GM18508 (cell line): ENCODE data around the gene PPOX.

Source experiments
- ATAC-seq: cut with Tn5 transposase; IDR thresholded peaks from one replicate; pipeline ENCODE4 v1.9.1; 2021; ENCODE audit warnings: moderate number of reproducible peaks; ENCODE audit not compliant: insufficient read depth, unreplicated experiment

The PPOX gene

DNA sequence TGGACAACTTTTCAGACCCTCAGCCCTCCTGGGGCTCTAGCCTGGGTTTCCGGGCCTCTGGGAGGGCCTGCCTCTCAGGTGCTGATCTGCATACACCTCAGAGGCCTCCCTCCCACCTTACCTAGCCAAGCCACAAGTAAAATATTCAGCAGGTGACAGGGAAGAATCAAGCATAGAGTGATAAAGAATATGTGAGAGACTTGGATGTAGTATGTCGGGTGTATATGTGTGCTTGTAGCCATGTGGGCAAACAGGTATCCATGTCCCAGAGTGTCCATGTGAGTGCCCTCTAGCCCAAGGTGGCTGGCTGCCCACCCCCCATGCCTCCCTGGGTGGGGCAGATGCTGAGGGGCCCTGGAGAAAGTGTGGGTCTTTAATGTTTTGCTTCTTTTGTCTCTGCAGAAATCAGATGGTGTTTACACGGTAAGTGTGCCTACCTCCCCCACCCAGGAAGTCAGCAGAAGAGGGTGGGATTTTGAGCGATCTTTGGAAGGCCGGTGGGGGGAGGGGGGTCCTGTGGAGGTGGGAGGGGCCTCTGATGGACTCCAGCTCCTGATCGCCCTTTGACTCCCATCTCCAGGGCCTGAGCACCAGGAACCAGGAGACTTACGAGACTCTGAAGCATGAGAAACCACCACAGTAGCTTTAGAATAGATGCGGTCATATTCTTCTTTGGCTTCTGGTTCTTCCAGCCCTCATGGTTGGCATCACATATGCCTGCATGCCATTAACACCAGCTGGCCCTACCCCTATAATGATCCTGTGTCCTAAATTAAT is 52.3 kb downstream of the PPOX start:
- no peak for ATAC-seq

DNA sequence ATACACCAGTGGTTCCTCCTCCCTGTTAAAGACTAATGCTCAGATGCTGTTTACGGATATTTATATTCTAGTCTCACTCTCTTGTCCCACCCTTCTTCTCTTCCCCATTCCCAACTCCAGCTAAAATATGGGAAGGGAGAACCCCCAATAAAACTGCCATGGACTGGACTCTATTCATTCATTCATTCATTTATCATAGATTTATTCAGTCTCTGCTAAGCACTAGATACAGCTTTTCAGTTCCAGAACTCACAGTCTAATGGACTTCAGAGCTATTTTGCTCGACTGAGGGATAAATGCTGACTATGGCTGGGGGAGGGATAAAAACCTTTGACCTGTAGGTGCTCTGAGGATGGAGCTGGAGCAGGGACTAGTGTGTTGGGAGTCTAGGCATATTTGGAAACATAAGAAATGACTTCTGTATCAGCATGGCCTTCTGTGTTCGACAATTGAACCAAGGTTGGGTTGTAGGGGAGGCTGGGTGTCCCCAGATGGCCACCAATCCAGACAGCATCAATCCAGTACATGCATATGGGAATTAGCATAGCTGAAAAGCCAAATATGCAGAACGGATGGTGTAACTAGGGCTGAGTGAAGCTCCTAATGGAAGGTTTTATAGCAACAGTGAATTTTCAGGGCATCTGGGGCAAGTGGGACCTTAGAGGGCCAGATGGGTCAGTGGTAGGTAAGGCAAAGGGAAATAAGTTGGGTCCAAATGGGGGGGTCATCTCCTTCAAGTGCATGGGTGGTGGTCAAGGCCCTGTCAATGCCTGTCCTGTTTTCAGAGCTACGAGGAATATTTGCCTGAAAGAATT is 53.1 kb downstream of the PPOX start:
- no peak for ATAC-seq

DNA sequence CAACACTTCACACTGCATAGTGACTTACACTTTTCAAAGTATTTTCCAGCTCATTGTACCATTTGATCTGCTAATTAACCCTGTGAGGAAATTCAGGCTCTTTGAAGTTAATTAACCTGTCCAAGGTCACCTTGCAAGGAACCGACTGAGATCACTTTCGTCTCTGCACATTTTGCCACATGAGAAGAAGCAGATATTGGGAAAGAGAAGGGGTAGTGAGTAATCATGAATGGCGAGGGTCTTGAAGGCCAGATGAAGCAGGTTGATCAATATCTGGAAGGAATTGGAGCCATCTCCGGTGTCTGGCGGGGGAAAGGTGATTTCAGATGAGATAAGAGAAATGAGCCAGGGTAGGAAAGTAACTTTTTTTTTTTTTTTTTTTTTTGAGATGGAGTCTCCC is 53.8 kb downstream of the PPOX start:
- no peak for ATAC-seq
